ENCODE results near the gene WNK4.

Gene WNK4

GRCh38 chr17:42773290-42774035 is 6.9 kb upstream of the WNK4 start, which contains the start of gene VPS25:
TSS of gene VPS25 (plus strand) at chr17:42773449. CDS start at chr17:42773476, 27 bp downstream.
- Histone ChIP-seq H3K27ac (ENCODE audit: low read depth, low read length) (peak within 1 kb of the TSS; percentile 8), H3K27me3 (ENCODE audit: insufficient read depth, low read length) (no peaks in the 10 kb centered on the region; the same call in 1 of the 2 replicates)

GRCh38 chr17:42774066-42774745 is 6.2 kb upstream of the WNK4 start:
- peak overlapping the region; percentile 77; the same call in 1 of the 2 replicates for H3K9ac ChIP-seq (ENCODE audit: low read depth, low read length)
- H3K27ac ChIP-seq (ENCODE audit: low read depth, low read length) = no peak overlapping the region
- WGBS = 71% methylated on average over 3 of the region's 3 CpGs
- H3K9me3 ChIP-seq (ENCODE audit: insufficient read depth, low read depth, low read length) = no peaks in the 10 kb centered on the region
- H3K4me3 ChIP-seq (ENCODE audit: low read length) = peak overlapping the region; percentile 77
- peaks cover 44% of the 10 kb centered on the region for H3K36me3 ChIP-seq (ENCODE audit: insufficient read depth, low read length)
- peaks cover 3% of the 10 kb centered on the region; the same call in 1 of the 2 replicates for H3K4me1 ChIP-seq (ENCODE audit: insufficient read depth, low read length)
- H3K27me3 ChIP-seq (ENCODE audit: insufficient read depth, low read length) = no peaks in the 10 kb centered on the region

More at GRCh38 chr17:42773290-42774035, 6.9 kb upstream of the WNK4 start, which contains the start of gene VPS25:
- 1% methylated on average over 37 of the region's 39 CpGs for whole genome bisulfite sequencing
- Histone ChIP-seq H3K4me3 (ENCODE audit: low read length) (peak within 1 kb of the TSS; percentile 77), H3K36me3 (ENCODE audit: insufficient read depth, low read length) (peaks cover 36% of the 10 kb centered on the region), H3K9ac (ENCODE audit: low read depth, low read length) (peak within 1 kb of the TSS; percentile 77), H3K4me1 (ENCODE audit: insufficient read depth, low read length) (peaks cover 3% of the 10 kb centered on the region; the same call in 1 of the 2 replicates), H3K9me3 (ENCODE audit: insufficient read depth, low read depth, low read length) (no peaks in the 10 kb centered on the region)

GRCh38 chr17:42775534-42776098 is 4.8 kb upstream of the WNK4 start:
- Histone ChIP-seq H3K4me1 (ENCODE audit: insufficient read depth, low read length) (peaks cover 3% of the 10 kb centered on the region; the same call in 1 of the 2 replicates), H3K36me3 (ENCODE audit: insufficient read depth, low read length) (peaks cover 48% of the 10 kb centered on the region), H3K9me3 (ENCODE audit: insufficient read depth, low read depth, low read length) (no peaks in the 10 kb centered on the region), H3K27ac (ENCODE audit: low read depth, low read length) (no peak overlapping the region), H3K9ac (ENCODE audit: low read depth, low read length) (no peak overlapping the region), H3K27me3 (ENCODE audit: insufficient read depth, low read length) (peaks cover 2% of the 10 kb centered on the region; the same call in 1 of the 2 replicates), H3K4me3 (ENCODE audit: low read length) (no peak overlapping the region)
- 91% methylated on average over 3 of the region's 3 CpGs for WGBS

- Histone ChIP-seq H3K4me3 (ENCODE audit: low read length) (no peak overlapping the region), H3K9me3 (ENCODE audit: insufficient read depth, low read depth, low read length) (no peaks in the 10 kb centered on the region), H3K27me3 (ENCODE audit: insufficient read depth, low read length) (peaks cover 28% of the 10 kb centered on the region), H3K9ac (ENCODE audit: low read depth, low read length) (no peak overlapping the region), H3K27ac (ENCODE audit: low read depth, low read length) (no peak overlapping the region), H3K36me3 (ENCODE audit: insufficient read depth, low read length) (peaks cover 48% of the 10 kb centered on the region), H3K4me1 (ENCODE audit: insufficient read depth, low read length) (peaks cover 15% of the 10 kb centered on the region; the same call in 1 of the 2 replicates)
- 90% methylated on average over 5 of the region's 5 CpGs for WGBS
These were observed 1.8 kb upstream of the WNK4 start for GRCh38 chr17:42778570-42778969.

- H3K4me3 ChIP-seq (ENCODE audit: low read length) = peak overlapping the region; percentile 72
- H3K9ac ChIP-seq (ENCODE audit: low read depth, low read length) = peak overlapping the region; percentile 62; the same call in 1 of the 2 replicates
- WGBS = 90% methylated on average over 2 of the region's 3 CpGs
- H3K4me1 ChIP-seq (ENCODE audit: insufficient read depth, low read length) = peaks cover 14% of the 10 kb centered on the region; the same call in 1 of the 2 replicates
- H3K36me3 ChIP-seq (ENCODE audit: insufficient read depth, low read length) = peaks cover 48% of the 10 kb centered on the region
- H3K27ac ChIP-seq (ENCODE audit: low read depth, low read length) = no peak overlapping the region
- peaks cover 28% of the 10 kb centered on the region for H3K27me3 ChIP-seq (ENCODE audit: insufficient read depth, low read length)
- H3K9me3 ChIP-seq (ENCODE audit: insufficient read depth, low read depth, low read length) = no peaks in the 10 kb centered on the region
These were observed 990 bp upstream of the WNK4 start for GRCh38 chr17:42779304-42779935.

- 5% methylated on average over 39 of the region's 39 CpGs for WGBS
- Histone ChIP-seq H3K9ac (ENCODE audit: low read depth, low read length) (peak overlapping the region; percentile 63), H3K4me1 (ENCODE audit: insufficient read depth, low read length) (peaks cover 13% of the 10 kb centered on the region; the same call in 1 of the 2 replicates), H3K36me3 (ENCODE audit: insufficient read depth, low read length) (peaks cover 32% of the 10 kb centered on the region), H3K9me3 (ENCODE audit: insufficient read depth, low read depth, low read length) (no peaks in the 10 kb centered on the region), H3K27ac (ENCODE audit: low read depth, low read length) (no peak overlapping the region), H3K4me3 (ENCODE audit: low read length) (peak overlapping the region; percentile 72), H3K27me3 (ENCODE audit: insufficient read depth, low read length) (peaks cover 28% of the 10 kb centered on the region)
These were observed 635 bp downstream of the WNK4 start for GRCh38 chr17:42780851-42781638.

GRCh38 chr17:42781639-42782165 is 1.3 kb downstream of the WNK4 start:
- WGBS = 79% methylated on average over 10 of the region's 10 CpGs
- Histone ChIP-seq H3K27me3 (ENCODE audit: insufficient read depth, low read length) (peaks cover 28% of the 10 kb centered on the region), H3K9me3 (ENCODE audit: insufficient read depth, low read depth, low read length) (no peaks in the 10 kb centered on the region), H3K27ac (ENCODE audit: low read depth, low read length) (no peak overlapping the region), H3K9ac (ENCODE audit: low read depth, low read length) (no peak overlapping the region), H3K4me3 (ENCODE audit: low read length) (peak overlapping the region; percentile 72), H3K4me1 (ENCODE audit: insufficient read depth, low read length) (peaks cover 13% of the 10 kb centered on the region; the same call in 1 of the 2 replicates), H3K36me3 (ENCODE audit: insufficient read depth, low read length) (peaks cover 25% of the 10 kb centered on the region)

GRCh38 chr17:42782166-42783061 is 2.0 kb downstream of the WNK4 start:
- Histone ChIP-seq H3K9ac (ENCODE audit: low read depth, low read length) (no peak overlapping the region), H3K9me3 (ENCODE audit: insufficient read depth, low read depth, low read length) (no peaks in the 10 kb centered on the region), H3K4me1 (ENCODE audit: insufficient read depth, low read length) (peaks cover 13% of the 10 kb centered on the region; the same call in 1 of the 2 replicates), H3K4me3 (ENCODE audit: low read length) (no peak overlapping the region), H3K27ac (ENCODE audit: low read depth, low read length) (no peak overlapping the region), H3K27me3 (ENCODE audit: insufficient read depth, low read length) (peaks cover 28% of the 10 kb centered on the region), H3K36me3 (ENCODE audit: insufficient read depth, low read length) (peaks cover 20% of the 10 kb centered on the region)
- 77% methylated on average over 28 of the region's 29 CpGs for WGBS

- Histone ChIP-seq H3K36me3 (ENCODE audit: insufficient read depth, low read length) (peaks cover 14% of the 10 kb centered on the region), H3K4me1 (ENCODE audit: insufficient read depth, low read length) (peaks cover 13% of the 10 kb centered on the region; the same call in 1 of the 2 replicates), H3K27me3 (ENCODE audit: insufficient read depth, low read length) (peaks cover 30% of the 10 kb centered on the region), H3K9ac (ENCODE audit: low read depth, low read length) (no peak overlapping the region), H3K9me3 (ENCODE audit: insufficient read depth, low read depth, low read length) (no peaks in the 10 kb centered on the region), H3K4me3 (ENCODE audit: low read length) (no peak overlapping the region), H3K27ac (ENCODE audit: low read depth, low read length) (no peak overlapping the region)
- 48% methylated on average over 9 of the region's 9 CpGs for WGBS
These were observed 2.8 kb downstream of the WNK4 start for GRCh38 chr17:42783062-42783790.
